ENCODE measurements around the gene MEMO1. TPM values are rescaled to one million over a fixed set of nuclear protein-coding genes. Genes with fewer than 3 reads are reported as not detected.

The MEMO1 gene
- total and polyA plus RNA-seq, 9 of the 15 experiments (the other 6 are each of a cell fraction or from before 2014, with no cell fraction given): 22.1 to 87.7 (median 61.2) TPM

DNA sequence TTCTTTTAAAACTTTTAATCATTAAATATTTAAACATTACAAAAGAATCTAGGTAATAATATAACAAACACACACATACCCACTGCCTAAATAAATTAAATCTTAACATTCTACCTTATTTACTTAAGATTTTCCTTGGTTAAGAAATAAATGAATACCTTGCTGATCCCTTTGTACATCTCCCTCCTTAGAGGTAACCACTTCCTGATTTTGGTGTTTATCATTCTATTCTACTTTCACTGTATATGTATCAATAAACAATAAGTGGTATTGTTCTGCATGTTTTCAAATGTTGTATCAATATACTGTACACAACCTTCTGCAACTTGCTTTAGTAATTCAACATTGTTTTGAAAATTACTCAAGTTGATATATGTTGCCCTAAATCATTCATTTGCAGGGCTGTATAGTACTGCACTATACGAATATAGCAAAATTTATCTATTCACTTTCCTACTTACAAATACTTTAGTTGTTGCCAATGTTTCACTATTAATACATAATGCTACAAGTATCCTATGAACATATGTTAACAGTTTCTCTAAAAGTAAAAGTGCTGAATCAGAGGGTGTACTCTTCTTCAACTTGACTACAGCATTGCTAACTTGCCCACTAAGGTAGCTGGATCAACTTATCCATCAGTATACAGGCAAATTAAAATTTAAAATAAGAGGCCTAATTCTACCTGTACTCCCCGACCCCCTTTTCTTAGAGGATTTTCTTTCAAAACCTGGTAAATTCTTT lies 65.8 kb downstream of the MEMO1 start:
- in situ Hi-C loops (cut with MboI) (no loop called here), intact Hi-C loops (cut with micrococcal nuclease) (no loop called here)
- H4K20me1 ChIP-seq (replicated peaks; ENCODE audit: control insufficient read depth, insufficient read depth, low read length): peaks cover 4% of the 10 kb centered on the region; the same call in 1 of the 2 replicates
- no peak for FAIRE-seq
- no peaks in the 10 kb centered on the region for H3K9me1 ChIP-seq (ENCODE audit: control insufficient read depth, insufficient read depth, low read length)
- H3K27me3 ChIP-seq (ENCODE audit: control insufficient read depth in 2 of 2, insufficient read depth in 2 of 2, low read length in 2 of 2): no peaks in the 10 kb centered on the region
- H3K4me2 ChIP-seq (ENCODE audit: insufficient read depth, low read length): peak overlapping the region; percentile 43
- ATAC-seq: peak; percentile 52
- ChIA-PET POLR2A (no interaction called here), CTCF (ENCODE audit: low intra/inter-chr PET ratio) (no interaction called here)
- H3K4me1 ChIP-seq (replicated peaks in 1 of 2; ENCODE audit: control insufficient read depth in 2 of 2, insufficient read depth in 2 of 2, low read length in 2 of 2): peaks cover 0 to 25% of the 10 kb centered on the region in 2 experiments; a peak in 3 of 5 replicates
- no peaks in the 10 kb centered on the region for H3K9me3 ChIP-seq (replicated peaks; ENCODE audit: control insufficient read depth, insufficient read depth, low read depth, low read length)
- no TSS peak for BruUV-seq (replicated peaks)
- no peak for DNase-seq (ENCODE audit: extremely low read depth in 1 of 4, low spot score in 3 of 4)
- peak overlapping the region; percentile 68; the same call in 1 of the 3 replicates for H3K27ac ChIP-seq (ENCODE audit: extremely low read depth, low read depth, low read length)
- H2AFZ ChIP-seq (ENCODE audit: low read depth, low read length): no peak overlapping the region; the same call in 1 of the 2 replicates
- no peak overlapping the region for H3K4me3 ChIP-seq
- H3K36me3 ChIP-seq (ENCODE audit: control insufficient read depth, insufficient read depth, low read length): peaks cover 25% of the 10 kb centered on the region; the same call in 1 of the 3 replicates
- WGBS (ENCODE audit: insufficient coverage, low coverage, missing lambda C conversion rate): 27% methylated on average over 2 of the region's 2 CpGs
- H3K9ac ChIP-seq (ENCODE audit: insufficient read depth in 1 of 2, low read depth in 2 of 2, low read length in 2 of 2): peak overlapping the region in 1 of 2 experiments; percentile 1; a peak in 1 of 4 replicates
- peaks cover 77% of the 10 kb centered on the region for H3K79me2 ChIP-seq (ENCODE audit: control insufficient read depth, insufficient read depth, low read length)
- TF ChIP-seq PTTG1 (tag; IDR thresholded peaks at IDR 0.05; ENCODE audit: low read depth): no peak
- TF ChIP-seq, protein P1, sequence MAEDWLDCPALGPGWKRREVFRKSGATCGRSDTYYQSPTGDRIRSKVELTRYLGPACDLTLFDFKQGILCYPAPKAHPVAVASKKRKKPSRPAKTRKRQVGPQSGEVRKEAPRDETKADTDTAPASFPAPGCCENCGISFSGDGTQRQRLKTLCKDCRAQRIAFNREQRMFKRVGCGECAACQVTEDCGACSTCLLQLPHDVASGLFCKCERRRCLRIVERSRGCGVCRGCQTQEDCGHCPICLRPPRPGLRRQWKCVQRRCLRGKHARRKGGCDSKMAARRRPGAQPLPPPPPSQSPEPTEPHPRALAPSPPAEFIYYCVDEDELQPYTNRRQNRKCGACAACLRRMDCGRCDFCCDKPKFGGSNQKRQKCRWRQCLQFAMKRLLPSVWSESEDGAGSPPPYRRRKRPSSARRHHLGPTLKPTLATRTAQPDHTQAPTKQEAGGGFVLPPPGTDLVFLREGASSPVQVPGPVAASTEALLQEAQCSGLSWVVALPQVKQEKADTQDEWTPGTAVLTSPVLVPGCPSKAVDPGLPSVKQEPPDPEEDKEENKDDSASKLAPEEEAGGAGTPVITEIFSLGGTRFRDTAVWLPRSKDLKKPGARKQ (CRISPR knock-in tag; IDR thresholded peaks at IDR 0.05): no peak
- TF ChIP-seq CTBP1 (IDR thresholded peaks at IDR 0.05; ENCODE audit: borderline replicate concordance): no peak
- TF ChIP-seq DDX20 (tag; IDR thresholded peaks at IDR 0.05; ENCODE audit: low read depth): no peak
- TF ChIP-seq PYGO2 (tag; IDR thresholded peaks at IDR 0.05): no peak
- peak; percentile 28; the same call in 1 of the 2 replicates for TF ChIP-seq MAFF (IDR thresholded peaks at IDR 0.05; ENCODE audit: low read length)
- peak; percentile 70; the same call in 1 of the 2 replicates for TF ChIP-seq NFE2 (IDR thresholded peaks at IDR 0.05; ENCODE audit: low read depth)
- TF ChIP-seq, protein P2, sequence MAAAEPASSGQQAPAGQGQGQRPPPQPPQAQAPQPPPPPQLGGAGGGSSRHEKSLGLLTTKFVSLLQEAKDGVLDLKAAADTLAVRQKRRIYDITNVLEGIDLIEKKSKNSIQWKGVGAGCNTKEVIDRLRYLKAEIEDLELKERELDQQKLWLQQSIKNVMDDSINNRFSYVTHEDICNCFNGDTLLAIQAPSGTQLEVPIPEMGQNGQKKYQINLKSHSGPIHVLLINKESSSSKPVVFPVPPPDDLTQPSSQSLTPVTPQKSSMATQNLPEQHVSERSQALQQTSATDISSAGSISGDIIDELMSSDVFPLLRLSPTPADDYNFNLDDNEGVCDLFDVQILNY (CRISPR knock-in tag; IDR thresholded peaks at IDR 0.05): no peak
- no peak for TF ChIP-seq CBFB (CRISPR knock-in tag; IDR thresholded peaks at IDR 0.05)
- TF ChIP-seq SAFB (IDR thresholded peaks at IDR 0.05; ENCODE audit: borderline replicate concordance, low read depth, low read length): no peak
- no peak for TF ChIP-seq ZBTB8A (IDR thresholded peaks at IDR 0.05; ENCODE audit: partially characterized antibody)
- peak; percentile 37; the same call in 1 of the 2 replicates for TF ChIP-seq SPI1 (IDR thresholded peaks at IDR 0.05; ENCODE audit: borderline replicate concordance, low read depth, low read length)
- peak; percentile 90 for TF ChIP-seq ZNF316 (IDR thresholded peaks at IDR 0.05)
- peak; percentile 63 for TF ChIP-seq MAFG (tag; conservative IDR thresholded peaks at IDR 0.05)
- TF ChIP-seq MAFK (IDR thresholded peaks at IDR 0.05; ENCODE audit: low read length): 0 out of 2 replicates have a peak, but pooled peaks have one; percentile 28
- TF ChIP-seq EZH2 (IDR thresholded peaks at IDR 0.05; ENCODE audit: borderline replicate concordance, low read depth, low read length): no peak
- TF ChIP-seq ZNF583 (CRISPR knock-in tag; IDR thresholded peaks at IDR 0.05): no peak
- peak; percentile 83 for TF ChIP-seq C11orf30 (IDR thresholded peaks at IDR 0.05; ENCODE audit: low read depth)
- TF ChIP-seq MXI1 (IDR thresholded peaks at IDR 0.05; ENCODE audit: low read depth, low read length): no peak
- TF ChIP-seq, protein P3, sequence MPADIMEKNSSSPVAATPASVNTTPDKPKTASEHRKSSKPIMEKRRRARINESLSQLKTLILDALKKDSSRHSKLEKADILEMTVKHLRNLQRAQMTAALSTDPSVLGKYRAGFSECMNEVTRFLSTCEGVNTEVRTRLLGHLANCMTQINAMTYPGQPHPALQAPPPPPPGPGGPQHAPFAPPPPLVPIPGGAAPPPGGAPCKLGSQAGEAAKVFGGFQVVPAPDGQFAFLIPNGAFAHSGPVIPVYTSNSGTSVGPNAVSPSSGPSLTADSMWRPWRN (IDR thresholded peaks at IDR 0.05; ENCODE audit: low read depth): no peak
- no peak for TF ChIP-seq ZBTB7A (IDR thresholded peaks at IDR 0.05; ENCODE audit: borderline replicate concordance, control insufficient read depth, low read depth, low read length)
